Neural cell (in vitro differentiated cells): ENCODE results near the gene COPS6. TPM values are rescaled to one million over a fixed set of nuclear protein-coding genes. Genes with fewer than 3 reads are reported as not detected.

Experiments used
- H2AFZ ChIP-seq: fragments of 200-600, 300-800 bp; sonication (generic), shearing (Covaris generic); 2 replicates; pipeline ENCODE4 v1.6.0; 2014; ENCODE audit warnings: low read depth, mild to moderate bottlenecking, antibody characterized with exemption, low read length, moderate library complexity
- H3F3A ChIP-seq: fragments of 200-600 bp; shearing (Covaris generic); 2 replicates; pipeline ENCODE4 v1.6.1; 2016; ENCODE audit warnings: mild to moderate bottlenecking, moderate library complexity, mixed read lengths, antibody characterized with exemption, low read length; ENCODE audit not compliant: insufficient read depth, poor library complexity, severe bottlenecking
- H3K27ac ChIP-seq: fragments of 200-600, 300-800 bp; sonication (generic), shearing (Covaris generic); 2 replicates; pipeline ENCODE4 v1.5.1; 2014; ENCODE audit warnings: mild to moderate bottlenecking, low read length, moderate library complexity
- H3K27me3 ChIP-seq: fragments of 300-800, 200-600 bp; sonication (generic), shearing (Covaris generic); 2 replicates; pipeline ENCODE4 v1.6.0; 2014; ENCODE audit warnings: mild to moderate bottlenecking, low read depth, low read length, moderate library complexity; ENCODE audit not compliant: insufficient read depth
- H3K36me3 ChIP-seq: fragments of 300-800, 200-600 bp; sonication (generic), shearing (Covaris generic); 2 replicates; pipeline ENCODE4 v1.5.1; 2014; ENCODE audit warnings: mild to moderate bottlenecking, antibody characterized with exemption, low read length, moderate library complexity; ENCODE audit not compliant: insufficient read depth
- H3K4me2 ChIP-seq: fragments of 300-800, 200-600 bp; sonication (generic), shearing (Covaris generic); 2 replicates; pipeline ENCODE4 v1.6.0; 2014; ENCODE audit warnings: mild to moderate bottlenecking, low read length
- H3K4me3 ChIP-seq: fragments of 300-800, 200-600 bp; sonication (generic), shearing (Covaris generic); 2 replicates; pipeline ENCODE4 v1.5.1; 2014; ENCODE audit warnings: mild to moderate bottlenecking, low read length, moderate library complexity
- H3K79me2 ChIP-seq: fragments of 200-600 bp; shearing (Covaris generic); replicated peaks from 2 replicates; pipeline ENCODE4 v1.6.0; 2014; ENCODE audit warnings: mild to moderate bottlenecking, low read length, moderate library complexity; ENCODE audit not compliant: insufficient read depth
- H3K9ac ChIP-seq: fragments of 300-800, 200-600 bp; sonication (generic), shearing (Covaris generic); 2 replicates; pipeline ENCODE4 v1.6.1; 2016; ENCODE audit warnings: mild to moderate bottlenecking, low read length, mixed read lengths
- H3K9me2 ChIP-seq: fragments of 200-600 bp; shearing (Covaris generic); 2 replicates; pipeline ENCODE4 v1.6.1; 2016; ENCODE audit warnings: mild to moderate bottlenecking, low read length, mixed read lengths; ENCODE audit not compliant: insufficient read depth
- H3K9me3 ChIP-seq: fragments of 200-600, 300-800 bp; sonication (generic), shearing (Covaris generic); 2 replicates; pipeline ENCODE4 v1.6.1; 2016; ENCODE audit warnings: mild to moderate bottlenecking, mixed run types, low read length, moderate library complexity, mixed read lengths
- H4K20me1 ChIP-seq: fragments of 200-600 bp; shearing (Covaris generic); 2 replicates; pipeline ENCODE4 v1.6.1; 2016; ENCODE audit warnings: mild to moderate bottlenecking, mixed run types; ENCODE audit not compliant: insufficient read depth
- CTCF ChIP-seq: fragments of 450-650 bp; IDR thresholded peaks from 2 replicates; pipeline ENCODE4 v1.5.1; 2014; ENCODE audit warnings: antibody characterized with exemption, mild to moderate bottlenecking, moderate library complexity; ENCODE audit not compliant: poor library complexity, severe bottlenecking
- EP300 ChIP-seq: fragments of 450-650 bp; conservative IDR thresholded peaks from 2 replicates; pipeline ENCODE4 v1.6.1; 2014; ENCODE audit warnings: antibody characterized with exemption, mild to moderate bottlenecking, moderate library complexity; ENCODE audit not compliant: poor library complexity, severe bottlenecking
- EZH2 ChIP-seq: fragments of 200-600, 300-800 bp; shearing (Covaris generic), sonication (generic); IDR thresholded peaks from 2 replicates; pipeline ENCODE4 v1.6.1; 2014; ENCODE audit warnings: antibody characterized with exemption, low read length, borderline replicate concordance, mild to moderate bottlenecking; ENCODE audit not compliant: insufficient read depth, poor library complexity, severe bottlenecking
- MXI1 ChIP-seq: fragments of 450-650 bp; conservative IDR thresholded peaks from 2 replicates; pipeline ENCODE4 v1.6.1; 2014; ENCODE audit warnings: antibody characterized with exemption, mild to moderate bottlenecking; ENCODE audit not compliant: poor library complexity, severe bottlenecking
- POLR2AphosphoS5 ChIP-seq: IDR thresholded peaks from 2 replicates; pipeline ENCODE4 v1.6.1; 2012
- RAD21 ChIP-seq: fragments of 450-650 bp; conservative IDR thresholded peaks from 2 replicates; pipeline ENCODE4 v1.6.1; 2014; ENCODE audit warnings: antibody characterized with exemption, mild to moderate bottlenecking, moderate library complexity
- REST ChIP-seq: IDR thresholded peaks from 2 replicates; pipeline ENCODE4 v1.6.1; 2012; ENCODE audit warnings: borderline replicate concordance
- SMC3 ChIP-seq: fragments of 450-650 bp; conservative IDR thresholded peaks from 2 replicates; pipeline ENCODE4 v1.6.1; 2014; ENCODE audit warnings: antibody characterized with exemption, mild to moderate bottlenecking, moderate library complexity; ENCODE audit not compliant: poor library complexity
- TAF1 ChIP-seq: IDR thresholded peaks from 2 replicates; pipeline ENCODE4 v1.6.1; 2012; ENCODE audit warnings: low read depth
- polyA plus RNA-seq: library from polyadenylated mRNA; depleted of rRNA; stranded (reverse); fragments of >200 nt; gene quantifications from 2 replicates; pipeline ENCODE4 v1.2.3, GENCODE V29; 2014

Gene COPS6
- polyA plus RNA-seq, 1 donor from 2014 or later = 57.1 TPM

GRCh38 chr7:100119072-100119969 is 30.6 kb downstream of the COPS6 start, which contains the start of the genes CNPY4 and TAF6:
CNPY4 (plus strand) TSS chr7:100119634; CDS start chr7:100119745, 111 bp downstream.
TAF6 (minus strand) TSS chr7:100119358; CDS start chr7:100114209, 5,149 bp downstream.
- peak; percentile 99 for TF ChIP-seq REST
- no peak for TF ChIP-seq RAD21
- TF ChIP-seq EP300 = peak; percentile 46
- peak; percentile 45 for TF ChIP-seq CTCF
- peak; percentile 34 for TF ChIP-seq SMC3
- no peak for TF ChIP-seq EZH2
- TF ChIP-seq MXI1 = peak; percentile 75
- TF ChIP-seq TAF1 = peak; percentile 100
- peak; percentile 77 for TF ChIP-seq POLR2AphosphoS5
- Histone ChIP-seq H3K9me3 (no peaks in the 10 kb centered on the region), H3K9me2 (no peaks in the 10 kb centered on the region), H3K4me2 (peak within 1 kb of the TSS; percentile 82), H4K20me1 (no peaks in the 10 kb centered on the region), H3F3A (peaks cover 3% of the 10 kb centered on the region), H3K36me3 (peaks cover 8% of the 10 kb centered on the region), H3K27me3 (no peaks in the 10 kb centered on the region), H3K79me2 (peaks cover 4% of the 10 kb centered on the region), H3K9ac (peak within 1 kb of the TSS; percentile 83), H3K27ac (peak within 1 kb of the TSS; percentile 92), H3K4me3 (peak within 1 kb of the TSS; percentile 88), H2AFZ (peak within 1 kb of the TSS; percentile 75)

GRCh38 chr7:100119970-100120732 is 31.4 kb downstream of the COPS6 start:
- Histone ChIP-seq H3K9ac (peak overlapping the region; percentile 83), H3K4me3 (peak overlapping the region; percentile 88), H3K27me3 (no peaks in the 10 kb centered on the region), H3F3A (peaks cover 3% of the 10 kb centered on the region), H4K20me1 (no peaks in the 10 kb centered on the region), H3K9me2 (no peaks in the 10 kb centered on the region), H2AFZ (peak overlapping the region; percentile 75), H3K27ac (peak overlapping the region; percentile 92), H3K79me2 (peaks cover 4% of the 10 kb centered on the region), H3K36me3 (peaks cover 8% of the 10 kb centered on the region), H3K4me2 (peak overlapping the region; percentile 82), H3K9me3 (no peaks in the 10 kb centered on the region)
- TF ChIP-seq TAF1 (no peak), EZH2 (no peak), SMC3 (no peak), POLR2AphosphoS5 (no peak), MXI1 (no peak), EP300 (no peak), CTCF (no peak), RAD21 (no peak)
